ENCODE data around the gene TRIM6. TPM values are rescaled to one million over a fixed set of nuclear protein-coding genes. Genes with fewer than 3 reads are reported as not detected.

TRIM6 gene
- total RNA-seq (2014; rRNA removed) (10.1 and 12.6 TPM in 2 replicates), Bru-seq, nascent RNA (percentile 48 among the genes with signal in this experiment), BruChase-seq, experiment 1, labeled RNA remaining after a 6-hour chase (percentile 81 among the genes with signal in this experiment), BruChase-seq, experiment 2, labeled RNA remaining after a 2-hour chase (percentile 63 among the genes with signal in this experiment)
- long read RNA-seq, transcript TRIM6-202 (8 exons, 3,403 nt), result major isoform, 12 of 17 reads
- long read RNA-seq, partial matches to known transcripts, result 0 of 17 reads
- long read RNA-seq, other reads (novel, unspliced or antisense), result 3 of 17 reads

GRCh38 chr11:5596607-5597201 is at the start of gene TRIM6:
Gene TRIM6 (plus strand): TSS chr11:5596637. CDS start chr11:5596898, 261 bp downstream.
- Histone ChIP-seq H3K27ac (ENCODE audit: low read length) (peak within 1 kb of the TSS; percentile 80), H3K4me3 (ENCODE audit: low read length) (peak within 1 kb of the TSS; percentile 98), H3K4me2 (ENCODE audit: low read length) (peak within 1 kb of the TSS; percentile 99), H2AFZ (ENCODE audit: low read length) (peak within 1 kb of the TSS; percentile 98), H3K9me3 (ENCODE audit: low read length) (no peaks in the 10 kb centered on the region), H4K20me1 (ENCODE audit: low read length) (no peaks in the 10 kb centered on the region), H3K4me1 (ENCODE audit: insufficient read depth, low read length) (peaks cover 18% of the 10 kb centered on the region), H3K79me2 (ENCODE audit: low read length) (peaks cover 36% of the 10 kb centered on the region), H3K36me3 (ENCODE audit: low read depth, low read length) (no peaks in the 10 kb centered on the region; the same call in 1 of the 2 replicates), H3K27me3 (ENCODE audit: low read length) (no peaks in the 10 kb centered on the region), H3K9ac (ENCODE audit: low read length) (peak within 1 kb of the TSS; percentile 78), H3K9me2 (replicated peaks; ENCODE audit: low read length) (no peaks in the 10 kb centered on the region), H3F3A (ENCODE audit: low read length, unreplicated experiment) (peaks cover 4% of the 10 kb centered on the region)
- ATAC-seq (peak; percentile 68), DNase-seq (peak; percentile 63)
- TF ChIP-seq EZH2phosphoT487 (IDR thresholded peaks at IDR 0.05; ENCODE audit: borderline replicate concordance, low read length) (no peak), CTCF (conservative IDR thresholded peaks at IDR 0.05; ENCODE audit: low read depth, low read length) (no peak), EZH2 (IDR thresholded peaks at IDR 0.05; ENCODE audit: low read length, unreplicated experiment) (no peak)
- TSS peak; percentile 80 for BruUV-seq (replicated peaks)
- intact Hi-C loops (cut with micrococcal nuclease), result loop anchor here (1.0 to 5.0 kb wide), 2 partner anchors 89 to 211 kb away; partner anchors contain the start of genes OR52N2 and TRIM5
- ChIA-PET CTCF (interaction anchor here (0.8 kb wide), 1 partner anchor 88 kb away, joined by 3 read pairs; the partner anchor contains the start of gene TRIM5), POLR2A (ENCODE audit: unreplicated experiment) (interaction anchor here (0.6 kb wide), 1 partner anchor 24 kb away, joined by 4 read pairs; no protein-coding TSS in a partner anchor)

- Histone ChIP-seq H3K27ac (ENCODE audit: low read length) (no peak overlapping the region), H4K20me1 (ENCODE audit: low read length) (no peaks in the 10 kb centered on the region), H3K4me3 (ENCODE audit: low read length) (no peak overlapping the region), H3K4me2 (ENCODE audit: low read length) (no peak overlapping the region), H2AFZ (ENCODE audit: low read length) (no peak overlapping the region), H3K9ac (ENCODE audit: low read length) (no peak overlapping the region), H3K9me3 (ENCODE audit: low read length) (no peaks in the 10 kb centered on the region), H3K9me2 (replicated peaks; ENCODE audit: low read length) (no peaks in the 10 kb centered on the region), H3K79me2 (ENCODE audit: low read length) (no peaks in the 10 kb centered on the region), H3K4me1 (ENCODE audit: insufficient read depth, low read length) (peaks cover 12% of the 10 kb centered on the region), H3F3A (ENCODE audit: low read length, unreplicated experiment) (no peaks in the 10 kb centered on the region), H3K27me3 (ENCODE audit: low read length) (peaks cover 15% of the 10 kb centered on the region; the same call in 1 of the 2 replicates), H3K36me3 (ENCODE audit: low read depth, low read length) (no peaks in the 10 kb centered on the region)
- BruUV-seq (replicated peaks), result no TSS peak
- no peak for TF ChIP-seq EZH2phosphoT487 (IDR thresholded peaks at IDR 0.05; ENCODE audit: borderline replicate concordance, low read length)
- DNase-seq (no peak), ATAC-seq (no peak)
- intact Hi-C loops (cut with micrococcal nuclease), result no loop called here
- ChIA-PET CTCF (no interaction called here), POLR2A (ENCODE audit: unreplicated experiment) (no interaction called here)
Measured at GRCh38 chr11:5547982-5548381, 48.5 kb upstream of the TRIM6 start.

GRCh38 chr11:5548440-5548839 is 48.0 kb upstream of the TRIM6 start, which contains the start of gene OR52H1:
Gene OR52H1 (minus strand): TSS chr11:5548540. CDS start chr11:5545505, 3,035 bp downstream.
- Histone ChIP-seq H3K79me2 (ENCODE audit: low read length) (no peaks in the 10 kb centered on the region), H3F3A (ENCODE audit: low read length, unreplicated experiment) (no peaks in the 10 kb centered on the region), H3K9me3 (ENCODE audit: low read length) (no peaks in the 10 kb centered on the region), H3K27ac (ENCODE audit: low read length) (no peak within 1 kb of the TSS), H2AFZ (ENCODE audit: low read length) (no peak within 1 kb of the TSS), H3K9ac (ENCODE audit: low read length) (no peak within 1 kb of the TSS), H3K4me3 (ENCODE audit: low read length) (no peak within 1 kb of the TSS), H4K20me1 (ENCODE audit: low read length) (no peaks in the 10 kb centered on the region), H3K36me3 (ENCODE audit: low read depth, low read length) (no peaks in the 10 kb centered on the region), H3K27me3 (ENCODE audit: low read length) (peaks cover 13% of the 10 kb centered on the region; the same call in 1 of the 2 replicates), H3K4me1 (ENCODE audit: insufficient read depth, low read length) (peaks cover 12% of the 10 kb centered on the region), H3K9me2 (replicated peaks; ENCODE audit: low read length) (no peaks in the 10 kb centered on the region), H3K4me2 (ENCODE audit: low read length) (no peak within 1 kb of the TSS)
- ChIA-PET POLR2A (ENCODE audit: unreplicated experiment) (no interaction called here), CTCF (no interaction called here)
- ATAC-seq, result no peak
- intact Hi-C loops (cut with micrococcal nuclease), result no loop called here
- no TSS peak for BruUV-seq (replicated peaks)
- TF ChIP-seq CTCF (conservative IDR thresholded peaks at IDR 0.05; ENCODE audit: low read depth, low read length), result no peak
- no peak for TF ChIP-seq EZH2phosphoT487 (IDR thresholded peaks at IDR 0.05; ENCODE audit: borderline replicate concordance, low read length)
- no peak for TF ChIP-seq EZH2 (IDR thresholded peaks at IDR 0.05; ENCODE audit: low read length, unreplicated experiment)
- DNase-seq, result no peak

All from PC-3 (cell line).